SK-N-SH treated with all-trans-retinoic acid at 6 μM for 48 hours (cell line): ENCODE data around the gene TAPBP.
A peak's percentile ranks its signal among the peaks of the same experiment; 100 is the strongest.

Experiments
- OSR1 ChIP-seq: fragments of 250-450 bp; sonication (Bioruptor Pico); IDR thresholded peaks from 2 replicates; pipeline ENCODE4 v1.8.0; 2022; ENCODE audit warnings: moderate library complexity, mild to moderate bottlenecking, inconsistent platforms
- TCF4 ChIP-seq: fragments of 250-450 bp; sonication (Bioruptor Pico); IDR thresholded peaks from 2 replicates; pipeline ENCODE4 v1.8.0; 2021; ENCODE audit warnings: mild to moderate bottlenecking, moderate library complexity, borderline replicate concordance
- TF ChIP-seq, protein P1 (sequence below): fragments of 250-450 bp; sonication (Bioruptor Pico); IDR thresholded peaks from 2 replicates; pipeline ENCODE4 v1.5.1; 2021; ENCODE audit warnings: mild to moderate bottlenecking, moderate library complexity
- TF ChIP-seq, protein P2 (sequence below): fragments of 250-450 bp; sonication (Bioruptor Pico); IDR thresholded peaks from 2 replicates; pipeline ENCODE4 v1.5.1; 2020; ENCODE audit warnings: low read depth, mild to moderate bottlenecking, moderate library complexity

DNA sequence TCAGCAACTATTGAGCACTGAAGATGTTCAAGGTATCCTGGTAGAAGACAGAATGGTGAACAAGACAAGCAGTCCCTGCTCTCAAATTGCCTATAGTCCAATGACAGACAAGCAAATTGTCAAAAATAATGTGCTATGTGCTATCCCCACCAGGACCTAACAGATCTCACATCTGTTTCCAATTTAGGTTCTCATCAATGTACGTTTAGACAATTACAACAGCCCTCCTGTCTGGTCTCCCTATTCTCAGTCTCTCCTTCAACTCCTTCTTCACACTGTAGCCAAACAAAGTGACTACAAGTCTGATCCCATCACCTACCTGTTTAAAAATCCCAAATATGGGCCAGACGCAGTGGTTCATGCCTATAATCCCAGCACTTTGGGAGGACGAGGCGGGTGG lies 7.5 kb downstream of the TAPBP start:
- TF ChIP-seq TCF4 (peak; percentile 29; the same call in 1 of the 2 replicates), OSR1 (CRISPR knock-in tag) (no peak)
- TF ChIP-seq, protein P1, sequence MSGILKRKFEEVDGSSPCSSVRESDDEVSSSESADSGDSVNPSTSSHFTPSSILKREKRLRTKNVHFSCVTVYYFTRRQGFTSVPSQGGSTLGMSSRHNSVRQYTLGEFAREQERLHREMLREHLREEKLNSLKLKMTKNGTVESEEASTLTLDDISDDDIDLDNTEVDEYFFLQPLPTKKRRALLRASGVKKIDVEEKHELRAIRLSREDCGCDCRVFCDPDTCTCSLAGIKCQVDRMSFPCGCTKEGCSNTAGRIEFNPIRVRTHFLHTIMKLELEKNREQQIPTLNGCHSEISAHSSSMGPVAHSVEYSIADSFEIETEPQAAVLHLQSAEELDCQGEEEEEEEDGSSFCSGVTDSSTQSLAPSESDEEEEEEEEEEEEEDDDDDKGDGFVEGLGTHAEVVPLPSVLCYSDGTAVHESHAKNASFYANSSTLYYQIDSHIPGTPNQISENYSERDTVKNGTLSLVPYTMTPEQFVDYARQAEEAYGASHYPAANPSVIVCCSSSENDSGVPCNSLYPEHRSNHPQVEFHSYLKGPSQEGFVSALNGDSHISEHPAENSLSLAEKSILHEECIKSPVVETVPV (CRISPR knock-in tag), result no peak
- TF ChIP-seq, protein P2, sequence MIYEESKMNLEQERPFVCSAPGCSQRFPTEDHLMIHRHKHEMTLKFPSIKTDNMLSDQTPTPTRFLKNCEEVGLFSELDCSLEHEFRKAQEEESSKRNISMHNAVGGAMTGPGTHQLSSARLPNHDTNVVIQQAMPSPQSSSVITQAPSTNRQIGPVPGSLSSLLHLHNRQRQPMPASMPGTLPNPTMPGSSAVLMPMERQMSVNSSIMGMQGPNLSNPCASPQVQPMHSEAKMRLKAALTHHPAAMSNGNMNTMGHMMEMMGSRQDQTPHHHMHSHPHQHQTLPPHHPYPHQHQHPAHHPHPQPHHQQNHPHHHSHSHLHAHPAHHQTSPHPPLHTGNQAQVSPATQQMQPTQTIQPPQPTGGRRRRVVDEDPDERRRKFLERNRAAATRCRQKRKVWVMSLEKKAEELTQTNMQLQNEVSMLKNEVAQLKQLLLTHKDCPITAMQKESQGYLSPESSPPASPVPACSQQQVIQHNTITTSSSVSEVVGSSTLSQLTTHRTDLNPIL, result no peak
